Activated B cell treated with CpG ODN at 0.5 μM for 24 hours (primary cell): ENCODE results near the gene ADAMTS3. TPM values are rescaled to one million over a fixed set of nuclear protein-coding genes. Genes with fewer than 3 reads are reported as not detected.

Experiments
- ATAC-seq: fragments of 200-7000 bp; cut with Tn5 transposase; one replicate; pipeline ENCODE4 v1.10.0; 2021; ENCODE audit warnings: low read depth, mild to moderate bottlenecking, moderate library complexity
- CTCF ChIA-PET: fragments of 350-600 bp; sonication (Branson Sonifier 250); formaldehyde crosslinking; loops from one replicate; lab custom pipeline; 2021; ENCODE audit warnings: antibody characterized with exemption; lab: Charles Lee
- POLR2A ChIA-PET: fragments of 350-600 bp; sonication (Branson Sonifier 250); formaldehyde crosslinking; loops from one replicate; lab custom pipeline; 2021; ENCODE audit warnings: antibody characterized with exemption; lab: Charles Lee
- DNase-seq: peaks from one replicate; pipeline ENCODE4 v3.0.0; 2022
- H3K27ac Mint-ChIP-seq: one replicate; pipeline ENCODE4 v1.8.0; 2020; ENCODE audit warnings: mixed read lengths
- H3K27me3 Mint-ChIP-seq: one replicate; pipeline ENCODE4 v1.8.0; 2021; ENCODE audit warnings: mixed read lengths
- H3K36me3 Mint-ChIP-seq: one replicate; pipeline ENCODE4 v1.8.0; 2021; ENCODE audit warnings: low read depth, mixed read lengths
- H3K4me1 Mint-ChIP-seq: one replicate; pipeline ENCODE4 v1.8.0; 2021; ENCODE audit warnings: mixed read lengths
- H3K4me3 Mint-ChIP-seq: one replicate; pipeline ENCODE4 v1.8.0; 2020; ENCODE audit warnings: mild to moderate bottlenecking, mixed read lengths
- H3K9me3 Mint-ChIP-seq: one replicate; pipeline ENCODE4 v1.8.0; 2020; ENCODE audit warnings: mixed read lengths
- CTCF ChIP-seq: fragments of 200-600 bp; IDR thresholded peaks from one replicate; pipeline ENCODE4 v1.8.0; 2022; ENCODE audit warnings: antibody characterized with exemption, mild to moderate bottlenecking
- intact Hi-C: fragments of 100-400 bp; cut with micrococcal nuclease; formaldehyde crosslinking; loops from one replicate; pipeline ENCODE4 v1.15.1; 2024
- total RNA-seq: library from RNA; stranded (reverse); gene quantifications from 2 replicates; pipeline ENCODE4 v1.2.3, GENCODE V29; 2022

ADAMTS3 gene
- total RNA-seq, 1 donor from 2014 or later: not detected

- intact Hi-C loops: no loop called here
- Mint-ChIP-seq H3K9me3 (no peaks in the 10 kb centered on the region), H3K4me3 (no peak overlapping the region), H3K36me3 (no peaks in the 10 kb centered on the region), H3K27ac (no peak overlapping the region), H3K27me3 (peaks cover 1% of the 10 kb centered on the region), H3K4me1 (no peaks in the 10 kb centered on the region)
- no peak for TF ChIP-seq CTCF
- ChIA-PET CTCF (no interaction called here), POLR2A (no interaction called here)
- no peak for ATAC-seq
- no peak for DNase-seq
These were observed 190.1 kb downstream of the ADAMTS3 start for GRCh38 chr4:72378901-72379300.

- TF ChIP-seq CTCF: no peak
These were observed 191.4 kb downstream of the ADAMTS3 start for GRCh38 chr4:72377491-72378194.

GRCh38 chr4:72376901-72377300, 192.1 kb downstream of the ADAMTS3 start:
- TF ChIP-seq CTCF: no peak
- no peak overlapping the region for H3K27ac Mint-ChIP-seq
- H3K9me3 Mint-ChIP-seq: no peaks in the 10 kb centered on the region
- H3K36me3 Mint-ChIP-seq: no peaks in the 10 kb centered on the region
- no peak overlapping the region for H3K4me3 Mint-ChIP-seq
- H3K4me1 Mint-ChIP-seq: no peaks in the 10 kb centered on the region
- CTCF ChIA-PET: no interaction called here
- peaks cover 1% of the 10 kb centered on the region for H3K27me3 Mint-ChIP-seq
- ATAC-seq: no peak
- no peak for DNase-seq
- intact Hi-C loops: no loop called here
- POLR2A ChIA-PET: no interaction called here

More at GRCh38 chr4:72377491-72378194, 191.4 kb downstream of the ADAMTS3 start:
- intact Hi-C loops: no loop called here
- Mint-ChIP-seq H3K9me3 (no peaks in the 10 kb centered on the region), H3K27me3 (peaks cover 1% of the 10 kb centered on the region), H3K4me3 (no peak overlapping the region), H3K27ac (no peak overlapping the region), H3K4me1 (no peaks in the 10 kb centered on the region), H3K36me3 (no peaks in the 10 kb centered on the region)
- CTCF ChIA-PET: no interaction called here
- DNase-seq (no peak), ATAC-seq (no peak)
- POLR2A ChIA-PET: no interaction called here

GRCh38 chr4:72375073-72375736, 193.8 kb downstream of the ADAMTS3 start:
- no peaks in the 10 kb centered on the region for H3K9me3 Mint-ChIP-seq
- no peak overlapping the region for H3K4me3 Mint-ChIP-seq
- ChIA-PET POLR2A (no interaction called here), CTCF (no interaction called here)
- H3K36me3 Mint-ChIP-seq: no peaks in the 10 kb centered on the region
- no peak for TF ChIP-seq CTCF
- intact Hi-C loops: no loop called here
- no peaks in the 10 kb centered on the region for H3K4me1 Mint-ChIP-seq
- no peak for DNase-seq
- ATAC-seq: no peak
- peaks cover 1% of the 10 kb centered on the region for H3K27me3 Mint-ChIP-seq
- H3K27ac Mint-ChIP-seq: no peak overlapping the region

GRCh38 chr4:72374159-72374558, 194.9 kb downstream of the ADAMTS3 start:
- TF ChIP-seq CTCF: no peak
- ChIA-PET CTCF (no interaction called here), POLR2A (no interaction called here)
- DNase-seq (no peak), ATAC-seq (no peak)
- intact Hi-C loops: no loop called here
- Mint-ChIP-seq H3K9me3 (no peaks in the 10 kb centered on the region), H3K36me3 (no peaks in the 10 kb centered on the region), H3K27ac (no peak overlapping the region), H3K4me1 (no peaks in the 10 kb centered on the region), H3K27me3 (peaks cover 1% of the 10 kb centered on the region), H3K4me3 (no peak overlapping the region)
